Measurements from ENCODE around the gene GPATCH2. TPM values are rescaled to one million over a fixed set of nuclear protein-coding genes. Genes with fewer than 3 reads are reported as not detected.

Gene GPATCH2
- total RNA-seq, 4 donors from 2014 or later: 8.6 to 248 (median 18.4) TPM

- 80 to 94% methylated on average over 6 of the region's 6 CpGs for WGBS, 2 donors (ENCODE audit: low coverage in 1 of 2)
- no peak for DNase-seq
- H3K4me1 ChIP-seq: no peaks in the 10 kb centered on the region
- no peak overlapping the region for H3K27ac ChIP-seq
- no peaks in the 10 kb centered on the region for H3K9me3 ChIP-seq
- H3K4me3 ChIP-seq: no peak overlapping the region
- TF ChIP-seq CTCF (IDR thresholded peaks at IDR 0.05) (no peak), POLR2A (IDR thresholded peaks at IDR 0.05) (no peak), POLR2AphosphoS5 (IDR thresholded peaks at IDR 0.05) (no peak), EP300 (IDR thresholded peaks at IDR 0.05; ENCODE audit: low read depth) (no peak)
- H3K36me3 ChIP-seq: no peaks in the 10 kb centered on the region
- intact Hi-C loops (cut with DNase I; ENCODE audit: low total_unique reads) (no loop called here), in situ Hi-C loops (cut with MboI; ENCODE audit: low pct_ligation_motif_present in 1 of 4, low pct_unique_long_range_greater_than_20kb in 1 of 4, low sequenced_read_pairs in 3 of 4) (no loop called here)
- H3K27me3 ChIP-seq: no peaks in the 10 kb centered on the region
Observed at GRCh38 chr1:217564207-217564606, 66.7 kb downstream of the GPATCH2 start.

GRCh38 chr1:217563179-217563578 lies 67.7 kb downstream of the GPATCH2 start:
- DNase-seq: no peak
- intact Hi-C loops (cut with DNase I; ENCODE audit: low total_unique reads): no loop called here
- no peaks in the 10 kb centered on the region for H3K9me3 ChIP-seq
- no peak overlapping the region for H3K4me3 ChIP-seq
- in situ Hi-C loops (cut with MboI; ENCODE audit: low pct_ligation_motif_present in 1 of 4, low pct_unique_long_range_greater_than_20kb in 1 of 4, low sequenced_read_pairs in 3 of 4): no loop called here
- H3K27me3 ChIP-seq: no peaks in the 10 kb centered on the region
- H3K36me3 ChIP-seq: no peaks in the 10 kb centered on the region
- TF ChIP-seq CTCF (IDR thresholded peaks at IDR 0.05) (no peak), POLR2AphosphoS5 (IDR thresholded peaks at IDR 0.05) (no peak), POLR2A (IDR thresholded peaks at IDR 0.05) (no peak), EP300 (IDR thresholded peaks at IDR 0.05; ENCODE audit: low read depth) (no peak)
- H3K4me1 ChIP-seq: no peaks in the 10 kb centered on the region
- H3K27ac ChIP-seq: no peak overlapping the region

GRCh38 chr1:217562229-217562878 lies 68.5 kb downstream of the GPATCH2 start:
- H3K27me3 ChIP-seq: no peaks in the 10 kb centered on the region
- no peaks in the 10 kb centered on the region for H3K9me3 ChIP-seq
- H3K4me1 ChIP-seq: no peaks in the 10 kb centered on the region
- TF ChIP-seq POLR2AphosphoS5 (IDR thresholded peaks at IDR 0.05) (no peak), CTCF (IDR thresholded peaks at IDR 0.05) (no peak), EP300 (IDR thresholded peaks at IDR 0.05; ENCODE audit: low read depth) (no peak), POLR2A (IDR thresholded peaks at IDR 0.05) (no peak)
- 76 to 86% methylated on average over 4 of the region's 4 CpGs for WGBS, 2 donors (ENCODE audit: low coverage in 1 of 2)
- H3K4me3 ChIP-seq: no peak overlapping the region
- no peak for DNase-seq
- intact Hi-C loops (cut with DNase I; ENCODE audit: low total_unique reads): no loop called here
- no peaks in the 10 kb centered on the region for H3K36me3 ChIP-seq
- in situ Hi-C loops (cut with MboI; ENCODE audit: low pct_ligation_motif_present in 1 of 4, low pct_unique_long_range_greater_than_20kb in 1 of 4, low sequenced_read_pairs in 3 of 4): no loop called here
- H3K27ac ChIP-seq: no peak overlapping the region

- in situ Hi-C loops (cut with MboI; ENCODE audit: low pct_ligation_motif_present in 1 of 4, low pct_unique_long_range_greater_than_20kb in 1 of 4, low sequenced_read_pairs in 3 of 4) (no loop called here), intact Hi-C loops (cut with DNase I; ENCODE audit: low total_unique reads) (no loop called here)
- H3K4me1 ChIP-seq: no peaks in the 10 kb centered on the region
- H3K36me3 ChIP-seq: no peaks in the 10 kb centered on the region
- WGBS, 2 donors (ENCODE audit: low coverage in 1 of 2): 73 to 88% methylated on average over 4 of the region's 4 CpGs
- no peak overlapping the region for H3K4me3 ChIP-seq
- no peaks in the 10 kb centered on the region for H3K27me3 ChIP-seq
- no peak overlapping the region for H3K27ac ChIP-seq
- TF ChIP-seq POLR2AphosphoS5 (IDR thresholded peaks at IDR 0.05) (no peak), POLR2A (IDR thresholded peaks at IDR 0.05) (no peak), EP300 (IDR thresholded peaks at IDR 0.05; ENCODE audit: low read depth) (no peak), CTCF (IDR thresholded peaks at IDR 0.05) (no peak)
- H3K9me3 ChIP-seq: no peaks in the 10 kb centered on the region
- no peak for DNase-seq
Observed at GRCh38 chr1:217561446-217561845, 69.4 kb downstream of the GPATCH2 start.
